Measurements from ENCODE around the gene PASK. TPM values are rescaled to one million over a fixed set of nuclear protein-coding genes. Genes with fewer than 3 reads are reported as not detected.

The PASK gene
- total RNA-seq, 1 experiment from 2014 or later: 80.9 TPM

- no peak for TF ChIP-seq RORB (CRISPR knock-in tag; IDR thresholded peaks at IDR 0.05)
- TF ChIP-seq ZNF232 (CRISPR knock-in tag; IDR thresholded peaks at IDR 0.05): no peak
- no peak for TF ChIP-seq MYBL2 (CRISPR knock-in tag; IDR thresholded peaks at IDR 0.05)
- TF ChIP-seq SMAD4 (CRISPR knock-in tag; IDR thresholded peaks at IDR 0.05): no peak
- TF ChIP-seq STAT6 (CRISPR knock-in tag; conservative IDR thresholded peaks at IDR 0.05; ENCODE audit: low read depth): no peak
- TF ChIP-seq NFE2L1 (CRISPR knock-in tag; IDR thresholded peaks at IDR 0.05): no peak
- TF ChIP-seq ZMAT4 (CRISPR knock-in tag; IDR thresholded peaks at IDR 0.05): no peak
- TF ChIP-seq E2F5 (CRISPR knock-in tag; IDR thresholded peaks at IDR 0.05): no peak
- TF ChIP-seq ZNF425 (CRISPR knock-in tag; conservative IDR thresholded peaks at IDR 0.05): no peak
- no peak for TF ChIP-seq CTCF (IDR thresholded peaks at IDR 0.05)
- no peak for TF ChIP-seq ZNF396 (CRISPR knock-in tag; IDR thresholded peaks at IDR 0.05; ENCODE audit: borderline replicate concordance)
- no peak for TF ChIP-seq PRDM15 (CRISPR knock-in tag; IDR thresholded peaks at IDR 0.05)
- no peak for TF ChIP-seq CBFB (CRISPR knock-in tag; IDR thresholded peaks at IDR 0.05; ENCODE audit: low read depth)
- no peak for TF ChIP-seq MXD4 (CRISPR knock-in tag; IDR thresholded peaks at IDR 0.05; ENCODE audit: borderline replicate concordance)
- TF ChIP-seq ATF1 (CRISPR knock-in tag; IDR thresholded peaks at IDR 0.05): no peak
- TF ChIP-seq ETV6 (CRISPR knock-in tag; IDR thresholded peaks at IDR 0.05): no peak
- TF ChIP-seq SMAD3 (CRISPR knock-in tag; IDR thresholded peaks at IDR 0.05; ENCODE audit: borderline replicate concordance): peak; percentile 76; the same call in 1 of the 2 replicates
- no peak for TF ChIP-seq CDX4 (CRISPR knock-in tag; IDR thresholded peaks at IDR 0.05; ENCODE audit: borderline replicate concordance)
- TF ChIP-seq JUN (CRISPR knock-in tag; IDR thresholded peaks at IDR 0.05): no peak
- no peak for TF ChIP-seq ZBTB21 (CRISPR knock-in tag; IDR thresholded peaks at IDR 0.05; ENCODE audit: borderline replicate concordance)
- TF ChIP-seq RELA (CRISPR knock-in tag; IDR thresholded peaks at IDR 0.05; ENCODE audit: borderline replicate concordance): no peak
- no peak for TF ChIP-seq ZNF423 (CRISPR knock-in tag; IDR thresholded peaks at IDR 0.05)
- TF ChIP-seq HMGXB4 (CRISPR knock-in tag; IDR thresholded peaks at IDR 0.05): no peak
- TF ChIP-seq ZNF263 (CRISPR knock-in tag; IDR thresholded peaks at IDR 0.05; ENCODE audit: low read depth): no peak
- TF ChIP-seq GTF2I (CRISPR knock-in tag; conservative IDR thresholded peaks at IDR 0.05): no peak
- TF ChIP-seq NFATC4 (CRISPR knock-in tag; IDR thresholded peaks at IDR 0.05): no peak
These were observed 82.4 kb downstream of the PASK start (continued) for GRCh38 chr2:241066893-241067341.
